Esophagus muscularis mucosa (tissue), 3 donors: Measurements from ENCODE around the gene HNRNPA2B1.

Source experiments
- POLR2A ChIP-seq: fragments of 450-650 bp; IDR thresholded peaks from one replicate; pipeline ENCODE4 v1.6.1; 2017; ENCODE audit warnings: antibody characterized with exemption, moderate library complexity, mild to moderate bottlenecking, low read depth
- POLR2AphosphoS5 ChIP-seq, 2 donors: sonication (generic); formaldehyde crosslinking; IDR thresholded peaks; one replicate each; pipeline ENCODE4 v1.6.1; 2017; ENCODE audit warnings: antibody characterized with exemption in 2 of 2
- TF ChIP-seq, protein P1 (sequence below), 3 experiments: fragments of 200-600 bp in 2 of 3; fragments of 450-650 bp in 1 of 3; sonication (generic) in 2 of 3; IDR thresholded peaks; one replicate each; pipeline ENCODE4 v1.5.1; 2017 to 2019; ENCODE audit warnings: antibody characterized with exemption in 3 of 3, mild to moderate bottlenecking in 2 of 3, moderate library complexity in 1 of 3

DNA sequence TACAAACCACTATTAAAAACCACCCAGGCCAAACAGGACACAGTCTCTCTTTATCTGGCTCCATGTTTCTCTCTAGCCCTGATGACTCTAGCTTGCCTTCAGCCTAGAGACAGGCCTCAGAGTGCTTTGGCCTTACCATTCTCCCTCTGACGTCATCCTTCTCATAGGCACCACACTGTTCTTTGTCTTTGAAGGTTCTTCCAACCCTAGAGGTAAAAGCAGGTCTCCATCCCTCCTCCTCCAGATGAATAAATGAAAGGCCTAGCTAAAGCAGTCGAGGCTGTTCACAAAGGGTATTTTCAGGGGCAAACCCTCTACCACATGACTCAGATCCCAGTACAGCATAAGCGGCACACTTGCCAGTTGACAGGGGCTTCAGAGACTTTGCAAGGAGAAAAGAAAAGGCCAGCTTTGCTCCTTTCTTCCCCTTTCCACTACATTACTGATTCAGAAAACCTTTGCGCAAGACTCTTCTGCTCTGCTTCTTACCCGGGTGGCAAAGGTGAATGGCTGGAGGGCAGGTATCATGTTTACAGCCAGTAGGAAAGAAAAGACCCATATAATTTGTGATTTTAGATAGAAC is 33.8 kb downstream of the HNRNPA2B1 start:
- TF ChIP-seq POLR2A: no peak
- TF ChIP-seq, protein P1, sequence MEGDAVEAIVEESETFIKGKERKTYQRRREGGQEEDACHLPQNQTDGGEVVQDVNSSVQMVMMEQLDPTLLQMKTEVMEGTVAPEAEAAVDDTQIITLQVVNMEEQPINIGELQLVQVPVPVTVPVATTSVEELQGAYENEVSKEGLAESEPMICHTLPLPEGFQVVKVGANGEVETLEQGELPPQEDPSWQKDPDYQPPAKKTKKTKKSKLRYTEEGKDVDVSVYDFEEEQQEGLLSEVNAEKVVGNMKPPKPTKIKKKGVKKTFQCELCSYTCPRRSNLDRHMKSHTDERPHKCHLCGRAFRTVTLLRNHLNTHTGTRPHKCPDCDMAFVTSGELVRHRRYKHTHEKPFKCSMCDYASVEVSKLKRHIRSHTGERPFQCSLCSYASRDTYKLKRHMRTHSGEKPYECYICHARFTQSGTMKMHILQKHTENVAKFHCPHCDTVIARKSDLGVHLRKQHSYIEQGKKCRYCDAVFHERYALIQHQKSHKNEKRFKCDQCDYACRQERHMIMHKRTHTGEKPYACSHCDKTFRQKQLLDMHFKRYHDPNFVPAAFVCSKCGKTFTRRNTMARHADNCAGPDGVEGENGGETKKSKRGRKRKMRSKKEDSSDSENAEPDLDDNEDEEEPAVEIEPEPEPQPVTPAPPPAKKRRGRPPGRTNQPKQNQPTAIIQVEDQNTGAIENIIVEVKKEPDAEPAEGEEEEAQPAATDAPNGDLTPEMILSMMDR (IDR thresholded peaks at IDR 0.05): no peak
- no peak for TF ChIP-seq POLR2AphosphoS5 (IDR thresholded peaks at IDR 0.05)
